Measurements from ENCODE around the gene ADAMTS12.

GRCh38 chr5:33494466-33494865 lies 397.3 kb downstream of the ADAMTS12 start:
- no peak for TF ChIP-seq CTCF (conservative IDR thresholded peaks at IDR 0.05 in 1 of 2, IDR thresholded peaks at IDR 0.05 in 1 of 2; ENCODE audit: low read depth in 1 of 2, low read length in 2 of 2)
- TF ChIP-seq EZH2 (IDR thresholded peaks at IDR 0.05; ENCODE audit: low read length, missing control alignments): no peak
